Stimulated activated CD4-positive, alpha-beta T cell treated with anti-CD3 and anti-CD28 coated beads, Interleukin-1b, Interleukin-23, amount 100 ng/mL, for 4 hours (primary cell): ENCODE results near the gene ARG1.

Source experiments
- DNase-seq, 2 donors: peaks; one replicate each; pipeline ENCODE4 v3.0.0-alpha.2; 2020; ENCODE audit warnings: low read depth in 2 of 2

Gene ARG1

DNA sequence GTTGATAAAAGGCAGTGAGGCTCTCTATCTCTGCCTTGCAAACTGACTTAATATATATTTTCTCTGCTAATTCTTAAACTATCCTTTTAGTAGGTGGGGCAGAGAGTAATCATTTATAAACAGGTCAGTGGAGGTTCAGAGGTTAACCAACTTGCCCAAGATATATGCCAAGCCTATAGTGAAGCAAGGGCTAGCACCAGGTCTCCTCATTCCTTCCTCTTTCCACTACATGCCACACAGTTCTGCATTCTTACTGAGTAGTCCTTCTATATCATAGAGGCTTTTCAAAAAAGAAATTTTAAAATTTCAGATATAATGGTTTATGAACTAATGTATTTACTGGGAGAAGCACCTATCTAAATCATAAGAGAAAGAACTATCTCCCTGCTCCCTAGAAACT is 8.5 kb downstream of the ARG1 start:
- DNase-seq, result no peak

- no peak for DNase-seq
Measured at GRCh38 chr6:131586543-131586942, 13.5 kb downstream of the ARG1 start.

DNA sequence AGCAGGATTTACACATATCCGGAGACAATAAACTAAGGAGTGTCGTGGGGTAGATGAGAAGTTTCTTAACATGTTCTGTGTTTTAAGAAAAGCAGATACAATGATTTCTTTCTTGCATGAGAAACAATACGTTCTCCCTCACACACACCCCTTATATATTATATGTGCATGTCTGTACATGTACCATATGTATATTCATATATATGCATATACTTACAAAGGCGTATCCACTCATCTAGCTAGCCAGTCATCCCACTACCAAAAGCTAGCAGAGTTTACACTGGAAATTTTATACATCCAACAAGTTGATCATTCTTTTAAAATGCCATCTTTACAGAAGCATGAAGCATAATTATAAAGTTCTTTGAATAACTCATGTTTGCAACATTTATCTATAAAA is 14.9 kb downstream of the ARG1 start:
- no peak for DNase-seq

DNA sequence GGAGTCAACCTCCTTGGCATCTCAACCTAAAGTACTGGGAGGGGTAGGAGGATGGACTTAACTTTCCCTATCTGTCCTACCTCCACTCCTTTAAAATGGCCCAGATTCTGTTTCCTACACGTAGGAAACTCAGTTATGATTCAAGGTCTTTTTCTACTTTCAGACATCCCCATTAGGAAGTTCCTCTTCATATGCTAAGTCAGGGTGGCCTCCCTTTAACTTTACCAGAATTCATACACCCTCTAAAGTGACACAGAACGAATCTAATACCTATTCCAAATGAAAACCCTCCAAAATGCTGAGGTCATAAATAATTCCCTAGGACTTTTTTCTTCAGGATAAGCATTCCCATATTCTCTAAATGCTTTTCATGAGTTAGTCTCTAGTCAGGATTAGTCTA is 15.6 kb downstream of the ARG1 start:
- no peak for DNase-seq

DNA sequence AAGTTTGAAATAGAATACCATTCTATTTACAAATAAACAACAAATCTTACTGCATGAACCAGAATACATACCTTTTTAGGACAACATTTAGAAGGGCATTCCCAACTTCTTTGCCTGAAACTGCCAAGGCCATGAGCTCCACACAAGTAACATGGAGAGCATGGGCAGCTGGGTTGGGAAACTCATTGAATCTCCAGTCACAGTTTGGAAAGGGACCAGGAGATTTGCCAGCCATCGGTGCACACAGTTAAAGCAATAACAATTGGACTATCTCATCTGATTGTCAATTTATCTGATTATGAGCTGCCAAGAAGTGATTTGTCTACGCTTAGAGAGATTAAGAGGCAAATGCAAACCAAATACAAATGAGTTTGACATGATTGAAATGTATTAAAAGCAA is 19.9 kb downstream of the ARG1 start:
- DNase-seq, result no peak

- DNase-seq, result no peak
Measured at GRCh38 chr6:131594074-131594473, 21.0 kb downstream of the ARG1 start.

- DNase-seq, result no peak
Measured at GRCh38 chr6:131597446-131597845, 24.4 kb downstream of the ARG1 start.

GRCh38 chr6:131600716-131601115 is 27.7 kb downstream of the ARG1 start:
- no peak for DNase-seq

- no peak for DNase-seq
Measured at GRCh38 chr6:131602781-131603312, 29.8 kb downstream of the ARG1 start.

GRCh38 chr6:131613296-131613925 is 40.4 kb downstream of the ARG1 start:
- no peak for DNase-seq

GRCh38 chr6:131615275-131615674 is 42.2 kb downstream of the ARG1 start:
- no peak for DNase-seq

- peak; percentile 95 to 96 for DNase-seq
Measured at GRCh38 chr6:131627724-131628682, 55.0 kb downstream of the ARG1 start, which contains the start of gene MED23. TSS of gene MED23 (minus strand) at chr6:131628242. CDS start at chr6:131628049, 193 bp downstream.

DNA sequence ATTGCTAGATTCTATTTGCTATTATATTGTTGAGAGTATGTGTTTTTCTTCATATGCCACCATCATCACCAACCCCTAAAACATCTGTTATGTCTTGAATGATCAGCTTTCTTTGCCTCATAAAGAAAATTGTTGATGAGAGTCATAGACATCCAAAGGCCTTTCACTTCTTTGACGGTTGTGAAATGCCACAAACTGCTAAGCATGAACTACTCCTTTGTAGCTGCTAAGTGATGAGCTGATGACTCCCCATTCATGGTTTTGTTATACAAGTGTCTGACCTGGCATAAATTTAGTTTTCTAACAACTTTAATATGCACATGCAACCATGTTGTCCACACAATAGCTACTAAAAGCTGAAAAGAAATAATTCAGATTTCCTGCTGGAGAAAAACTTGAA is 55.7 kb downstream of the ARG1 start:
- no peak for DNase-seq

- no peak for DNase-seq
Measured at GRCh38 chr6:131629651-131630050, 56.6 kb downstream of the ARG1 start.

DNA sequence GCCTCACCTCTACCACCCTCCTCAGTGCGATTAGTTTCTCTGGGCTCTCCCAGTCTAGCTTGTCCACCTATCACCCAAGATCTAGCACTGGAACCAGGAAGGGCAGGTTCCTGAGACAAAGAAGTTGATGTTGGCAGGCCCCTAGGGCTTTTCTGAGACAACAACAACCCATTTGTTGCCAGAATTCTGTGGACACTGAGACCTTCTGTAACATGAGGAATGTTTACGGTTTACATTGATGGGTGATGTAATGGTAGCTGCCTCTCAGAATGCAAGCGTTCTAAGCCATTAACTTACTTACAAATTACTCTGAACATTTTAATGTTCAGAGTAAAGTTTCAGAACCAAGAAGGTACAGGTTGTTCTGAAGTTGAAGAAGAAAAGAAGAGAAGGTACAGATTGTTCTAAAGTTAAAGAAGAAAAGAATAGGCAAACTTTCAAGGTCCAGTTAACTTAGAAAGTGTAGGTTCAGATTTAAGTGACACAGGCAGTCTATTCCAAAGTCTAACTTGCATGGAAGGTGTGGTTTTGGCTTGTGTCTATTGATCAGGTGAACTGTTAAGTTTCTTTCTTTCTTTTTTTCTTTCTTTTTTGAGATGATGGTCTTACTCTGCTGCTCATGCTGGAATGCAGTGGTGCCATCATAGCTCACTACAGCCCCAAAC is 58.7 kb downstream of the ARG1 start:
- DNase-seq, result no peak
